Kidney epithelial cell (primary cell): Measurements from ENCODE around the gene FGGY. TPM values are rescaled to one million over a fixed set of nuclear protein-coding genes. Genes with fewer than 3 reads are reported as not detected.

Experiments used
- DNase-seq: peaks from one replicate; pipeline ENCODE4 v3.0.0-alpha.2; 2010; ENCODE audit warnings: low read depth
- H3K27me3 ChIP-seq: 2 replicates; pipeline ENCODE4 v1.6.0; 2011; ENCODE audit warnings: low read length; ENCODE audit not compliant: control insufficient read depth, insufficient read depth
- H3K36me3 ChIP-seq: 2 replicates; pipeline ENCODE4 v1.5.1; 2011; ENCODE audit warnings: low read length; ENCODE audit not compliant: control insufficient read depth, insufficient read depth
- H3K4me3 ChIP-seq: 2 replicates; pipeline ENCODE4 v1.5.1; 2011; ENCODE audit warnings: low read depth, mild to moderate bottlenecking, control low read depth, low read length
- CTCF ChIP-seq: IDR thresholded peaks from 2 replicates; pipeline ENCODE4 v1.5.1; 2011; ENCODE audit warnings: mild to moderate bottlenecking, moderate library complexity, low read length, control low read depth, inconsistent platforms; ENCODE audit not compliant: insufficient read depth, poor library complexity, severe bottlenecking
- total RNA-seq: library from RNA; depleted of rRNA; stranded (reverse); fragments of >200 nt; gene quantifications from 2 replicates; pipeline ENCODE4 v1.2.3, GENCODE V29; 2015

FGGY gene
- total RNA-seq, 1 donor from 2014 or later = 8.6 TPM

DNA sequence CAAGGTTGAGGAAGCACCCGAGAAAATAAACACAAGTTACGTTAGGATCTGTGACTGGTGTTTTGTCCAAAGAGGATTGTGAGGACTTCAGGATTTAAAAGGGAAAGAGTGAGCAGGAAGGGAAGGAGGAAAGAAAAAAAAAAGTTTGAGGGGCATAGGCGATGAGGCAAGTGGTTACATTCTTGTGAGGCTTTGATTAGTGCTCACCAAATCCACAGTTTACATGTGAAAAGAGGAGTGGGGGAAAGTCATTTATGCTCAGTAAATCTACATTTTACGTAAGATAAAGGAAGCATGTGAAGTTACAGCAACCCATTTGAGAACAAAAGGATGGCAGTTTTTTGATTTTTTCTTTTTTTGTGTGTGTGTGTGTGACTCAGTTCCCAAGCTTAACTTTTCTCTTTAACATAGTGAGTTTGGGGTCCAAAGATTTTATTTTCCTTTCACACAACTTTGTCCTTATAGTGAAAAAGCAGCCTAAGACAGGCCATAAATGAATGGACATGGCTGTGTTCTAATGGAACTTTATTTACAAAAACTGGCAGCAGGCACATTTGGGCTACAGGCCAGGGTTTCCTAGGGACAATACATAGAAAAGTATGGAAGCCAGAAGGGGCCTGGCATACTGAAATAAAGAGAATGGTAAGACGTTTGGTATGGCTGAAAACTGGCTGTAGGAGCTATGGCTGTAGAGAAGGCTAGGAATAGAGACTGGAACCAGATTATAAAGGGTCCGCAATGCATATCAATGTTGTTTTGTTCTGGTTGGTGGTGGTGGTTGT is 121.7 kb downstream of the FGGY start:
- no peak overlapping the region for H3K4me3 ChIP-seq
- H3K27me3 ChIP-seq = no peaks in the 10 kb centered on the region
- no peak for DNase-seq
- no peak for TF ChIP-seq CTCF
- no peaks in the 10 kb centered on the region for H3K36me3 ChIP-seq

GRCh38 chr1:59419361-59420140 is 122.7 kb downstream of the FGGY start:
- Histone ChIP-seq H3K4me3 (no peak overlapping the region), H3K36me3 (no peaks in the 10 kb centered on the region), H3K27me3 (no peaks in the 10 kb centered on the region)
- no peak for DNase-seq
- no peak for TF ChIP-seq CTCF

DNA sequence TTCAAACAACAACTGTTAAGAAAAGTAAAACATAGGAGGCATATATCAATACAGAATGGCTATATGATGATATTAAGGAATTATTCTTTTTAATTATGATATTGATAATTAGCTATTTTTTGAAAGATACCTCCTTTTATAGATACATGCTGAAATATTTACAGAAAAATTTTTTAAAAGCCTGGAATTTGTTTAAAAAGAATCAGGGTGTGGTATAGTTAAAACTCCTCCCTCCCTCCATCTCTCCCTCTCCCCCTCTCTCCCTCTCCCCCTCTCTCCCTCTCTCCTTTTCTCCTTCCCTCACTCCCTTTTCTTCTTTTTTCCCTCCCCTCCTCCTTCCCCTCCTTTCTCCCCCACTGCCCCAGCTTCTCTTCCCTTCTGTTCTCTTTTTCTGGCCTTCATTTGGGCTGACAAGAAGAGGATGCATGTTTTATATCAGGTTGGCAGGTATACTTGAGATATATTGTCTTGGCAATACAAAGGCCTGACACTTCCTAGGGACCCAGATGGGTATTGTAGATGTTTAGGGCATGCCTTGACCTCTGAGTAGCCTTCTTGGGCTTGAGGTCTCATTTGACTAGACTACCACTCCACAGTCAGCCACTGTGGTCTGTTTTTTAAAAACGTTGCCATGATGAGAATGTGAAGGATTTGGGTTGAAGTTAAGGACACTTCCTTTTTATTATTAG is 124.5 kb downstream of the FGGY start:
- Histone ChIP-seq H3K4me3 (no peak overlapping the region), H3K27me3 (no peaks in the 10 kb centered on the region), H3K36me3 (no peaks in the 10 kb centered on the region)
- no peak for DNase-seq
- TF ChIP-seq CTCF = no peak

GRCh38 chr1:59422921-59423575 is 126.2 kb downstream of the FGGY start:
- no peak for TF ChIP-seq CTCF
- Histone ChIP-seq H3K4me3 (no peak overlapping the region), H3K27me3 (no peaks in the 10 kb centered on the region), H3K36me3 (no peaks in the 10 kb centered on the region)
- DNase-seq = no peak

DNA sequence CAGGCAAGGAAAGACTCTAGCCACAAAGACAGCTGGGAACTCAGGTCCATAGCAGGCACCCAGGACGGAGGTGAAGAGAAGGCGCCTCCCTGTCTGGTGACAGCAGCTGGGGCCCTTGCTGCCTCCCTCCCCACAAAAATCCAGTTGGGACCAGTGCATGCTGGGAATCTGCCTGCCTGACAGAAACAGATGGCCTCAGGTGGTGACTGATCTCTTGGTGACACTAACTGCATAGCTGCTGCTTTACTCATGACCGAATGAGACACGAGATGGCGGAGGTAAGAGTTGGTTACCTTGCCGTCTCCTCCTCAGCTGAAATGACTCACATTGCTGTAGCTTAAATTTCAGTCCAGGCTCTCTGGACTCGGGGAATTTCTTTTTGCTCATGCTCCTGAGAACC is 130.3 kb downstream of the FGGY start:
- Histone ChIP-seq H3K27me3 (no peaks in the 10 kb centered on the region), H3K36me3 (no peaks in the 10 kb centered on the region), H3K4me3 (no peak overlapping the region)
- peak; percentile 84 for DNase-seq
- TF ChIP-seq CTCF = no peak
